DOHH2 (cell line): ENCODE results near the gene HLA-DQB1.

Experiments
- H3F3A ChIP-seq: fragments of 200-600 bp; sonication (generic), shearing (Covaris generic); 2 replicates; pipeline ENCODE4 v1.6.0; 2016; ENCODE audit warnings: antibody characterized with exemption, mild to moderate bottlenecking; ENCODE audit not compliant: control insufficient read depth, insufficient read depth
- H3K27ac ChIP-seq: fragments of 200-600 bp; sonication (generic); 2 replicates; pipeline ENCODE4 v1.5.1; 2014; ENCODE audit warnings: low read depth, mild to moderate bottlenecking, low read length, moderate library complexity
- H3K27me3 ChIP-seq: fragments of 200-600 bp; sonication (generic); 2 replicates; pipeline ENCODE4 v1.6.1; 2014; ENCODE audit warnings: mild to moderate bottlenecking, low read length, mixed read lengths; ENCODE audit not compliant: control insufficient read depth
- H3K36me3 ChIP-seq: fragments of 200-600 bp; sonication (generic); 2 replicates; pipeline ENCODE4 v1.6.1; 2014; ENCODE audit warnings: mild to moderate bottlenecking, low read length, moderate library complexity, mixed read lengths; ENCODE audit not compliant: control insufficient read depth
- H3K4me1 ChIP-seq: fragments of 200-600 bp; sonication (generic); 2 replicates; pipeline ENCODE4 v1.6.1; 2014; ENCODE audit warnings: mild to moderate bottlenecking, low read length, mixed read lengths; ENCODE audit not compliant: control insufficient read depth
- H3K4me2 ChIP-seq: fragments of 200-600 bp; sonication (generic); 2 replicates; pipeline ENCODE4 v1.6.0; 2014; ENCODE audit warnings: mild to moderate bottlenecking, low read length, moderate library complexity
- H3K4me3 ChIP-seq: fragments of 200-600 bp; sonication (generic); 2 replicates; pipeline ENCODE4 v1.5.1; 2014; ENCODE audit warnings: mild to moderate bottlenecking, low read length, mixed read lengths
- H3K79me2 ChIP-seq: fragments of 200-600 bp; sonication (generic); 2 replicates; pipeline ENCODE4 v1.6.1; 2014; ENCODE audit warnings: mild to moderate bottlenecking, low read length, mixed read lengths; ENCODE audit not compliant: control insufficient read depth
- H3K9me2 ChIP-seq: fragments of 200-600 bp; sonication (generic); replicated peaks from 2 replicates; pipeline ENCODE4 v1.6.1; 2014; ENCODE audit warnings: mild to moderate bottlenecking, low read length, mixed read lengths; ENCODE audit not compliant: control insufficient read depth
- H3K9me3 ChIP-seq: fragments of 200-600 bp; sonication (generic); 2 replicates; pipeline ENCODE4 v1.6.1; 2014; ENCODE audit warnings: antibody characterized with exemption, low read length, mixed read lengths; ENCODE audit not compliant: control insufficient read depth, insufficient read depth
- H4K20me1 ChIP-seq: fragments of 200-600 bp; sonication (generic); 2 replicates; pipeline ENCODE4 v1.6.0; 2014; ENCODE audit warnings: low read depth, mild to moderate bottlenecking, antibody characterized with exemption, low read length, moderate library complexity; ENCODE audit not compliant: control insufficient read depth, insufficient read depth
- EZH2phosphoT487 ChIP-seq: fragments of 200-600 bp; sonication (generic); IDR thresholded peaks from 2 replicates; pipeline ENCODE4 v1.6.1; 2017; ENCODE audit warnings: borderline replicate concordance, mild to moderate bottlenecking, antibody characterized with exemption, low read length, moderate library complexity, mixed read lengths
- TF ChIP-seq, protein P1 (sequence below): fragments of 200-600 bp; sonication (generic); IDR thresholded peaks from one replicate; pipeline ENCODE4 v1.5.1; 2014; ENCODE audit warnings: antibody characterized with exemption, mild to moderate bottlenecking, low read depth, low read length; ENCODE audit not compliant: poor library complexity, severe bottlenecking

HLA-DQB1 gene

GRCh38 chr6:32692019-32692418, 25.6 kb upstream of the HLA-DQB1 start:
- H3K79me2 ChIP-seq = no peaks in the 10 kb centered on the region
- H4K20me1 ChIP-seq = no peaks in the 10 kb centered on the region
- no peak overlapping the region for H3K27ac ChIP-seq
- TF ChIP-seq EZH2phosphoT487 = no peak
- TF ChIP-seq, protein P1, sequence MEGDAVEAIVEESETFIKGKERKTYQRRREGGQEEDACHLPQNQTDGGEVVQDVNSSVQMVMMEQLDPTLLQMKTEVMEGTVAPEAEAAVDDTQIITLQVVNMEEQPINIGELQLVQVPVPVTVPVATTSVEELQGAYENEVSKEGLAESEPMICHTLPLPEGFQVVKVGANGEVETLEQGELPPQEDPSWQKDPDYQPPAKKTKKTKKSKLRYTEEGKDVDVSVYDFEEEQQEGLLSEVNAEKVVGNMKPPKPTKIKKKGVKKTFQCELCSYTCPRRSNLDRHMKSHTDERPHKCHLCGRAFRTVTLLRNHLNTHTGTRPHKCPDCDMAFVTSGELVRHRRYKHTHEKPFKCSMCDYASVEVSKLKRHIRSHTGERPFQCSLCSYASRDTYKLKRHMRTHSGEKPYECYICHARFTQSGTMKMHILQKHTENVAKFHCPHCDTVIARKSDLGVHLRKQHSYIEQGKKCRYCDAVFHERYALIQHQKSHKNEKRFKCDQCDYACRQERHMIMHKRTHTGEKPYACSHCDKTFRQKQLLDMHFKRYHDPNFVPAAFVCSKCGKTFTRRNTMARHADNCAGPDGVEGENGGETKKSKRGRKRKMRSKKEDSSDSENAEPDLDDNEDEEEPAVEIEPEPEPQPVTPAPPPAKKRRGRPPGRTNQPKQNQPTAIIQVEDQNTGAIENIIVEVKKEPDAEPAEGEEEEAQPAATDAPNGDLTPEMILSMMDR = peak; percentile 76
- H3K27me3 ChIP-seq = peaks cover 3% of the 10 kb centered on the region; the same call in 1 of the 2 replicates
- H3F3A ChIP-seq = no peaks in the 10 kb centered on the region
- no peaks in the 10 kb centered on the region for H3K36me3 ChIP-seq
- no peaks in the 10 kb centered on the region for H3K9me2 ChIP-seq
- H3K4me2 ChIP-seq = no peak overlapping the region
- 0 out of 2 replicates have a peak, but pooled peaks cover 2% of the 10 kb centered on the region for H3K9me3 ChIP-seq
- peaks cover 39% of the 10 kb centered on the region for H3K4me1 ChIP-seq
- no peak overlapping the region for H3K4me3 ChIP-seq

DNA sequence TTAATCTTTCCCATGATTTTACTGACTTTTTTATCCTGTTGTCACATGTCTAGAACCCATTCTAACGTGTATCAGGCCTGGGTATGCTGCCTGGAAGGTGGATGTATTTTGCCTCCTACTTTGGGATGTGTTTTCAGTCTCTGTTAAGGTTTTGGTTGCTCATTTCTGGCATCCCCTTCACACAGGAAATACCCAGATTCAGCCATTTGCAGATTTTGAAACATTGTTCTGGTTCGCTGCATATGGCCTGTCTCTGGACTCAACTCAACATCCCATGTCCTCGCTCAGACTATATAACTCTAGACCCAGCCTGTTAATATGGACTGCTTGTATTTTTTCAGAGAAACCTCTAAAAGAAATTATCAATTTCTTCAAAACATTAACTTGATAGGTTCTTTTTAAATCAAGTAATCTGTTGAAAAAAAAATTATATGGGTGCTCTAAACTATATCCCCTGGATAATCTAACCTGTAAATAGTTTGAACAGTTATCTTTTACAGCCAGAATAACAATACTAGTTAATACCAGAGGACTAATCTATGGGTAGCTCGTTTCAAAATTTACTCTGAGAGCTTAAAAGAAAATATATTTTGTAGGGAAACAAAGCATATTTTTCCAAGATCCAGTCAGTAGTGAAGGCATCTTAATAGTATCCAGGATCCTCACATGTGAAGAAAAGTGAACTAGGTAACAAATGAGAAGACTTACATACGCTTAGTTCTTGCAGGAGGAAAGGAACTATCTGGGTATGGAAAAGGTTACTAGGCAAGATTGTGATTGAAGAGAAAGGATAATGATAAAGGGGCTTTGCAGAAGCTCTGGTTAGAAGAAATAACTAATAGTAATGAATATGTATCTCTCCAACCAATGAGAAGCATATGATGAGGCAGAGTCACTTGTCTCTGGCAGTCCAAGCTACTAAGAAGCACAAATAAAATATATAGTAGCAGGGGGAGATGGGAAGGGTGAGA, 23.4 kb upstream of the HLA-DQB1 start:
- Histone ChIP-seq H3K4me3 (peak overlapping the region; percentile 11; the same call in 1 of the 2 replicates), H3K27ac (no peak overlapping the region), H3K4me1 (peaks cover 61% of the 10 kb centered on the region), H3K9me3 (0 out of 2 replicates have a peak, but pooled peaks cover 2% of the 10 kb centered on the region), H4K20me1 (no peaks in the 10 kb centered on the region), H3K36me3 (no peaks in the 10 kb centered on the region), H3K4me2 (peak overlapping the region; percentile 24), H3K79me2 (no peaks in the 10 kb centered on the region), H3K27me3 (no peaks in the 10 kb centered on the region), H3F3A (peaks cover 3% of the 10 kb centered on the region; the same call in 1 of the 2 replicates), H3K9me2 (no peaks in the 10 kb centered on the region)
- TF ChIP-seq, protein P1 = no peak
- no peak for TF ChIP-seq EZH2phosphoT487

- H3K4me1 ChIP-seq = peaks cover 68% of the 10 kb centered on the region
- no peaks in the 10 kb centered on the region for H3K9me3 ChIP-seq
- H3K9me2 ChIP-seq = no peaks in the 10 kb centered on the region
- peaks cover 3% of the 10 kb centered on the region; the same call in 1 of the 2 replicates for H3F3A ChIP-seq
- no peaks in the 10 kb centered on the region for H3K79me2 ChIP-seq
- no peaks in the 10 kb centered on the region for H3K27me3 ChIP-seq
- H3K4me3 ChIP-seq = peak overlapping the region; percentile 39
- no peaks in the 10 kb centered on the region for H4K20me1 ChIP-seq
- H3K4me2 ChIP-seq = peak overlapping the region; percentile 58
- H3K36me3 ChIP-seq = no peaks in the 10 kb centered on the region
- no peak for TF ChIP-seq EZH2phosphoT487
- TF ChIP-seq, protein P1 = no peak
- H3K27ac ChIP-seq = peak overlapping the region; percentile 72
Observed at GRCh38 chr6:32685603-32686002, 19.1 kb upstream of the HLA-DQB1 start.
